Endothelial cell of umbilical vein (primary cell): ENCODE results near the gene CCK. TPM values are rescaled to one million over a fixed set of nuclear protein-coding genes. Genes with fewer than 3 reads are reported as not detected.

Experiments used
- BruUV-seq: library from RNA; stranded (reverse); fragments of 400-500 nt; replicated peaks from 2 replicates; lab custom pipeline; 2021; lab: Mats Ljungman, UMichigan
- CTCF ChIA-PET: fragments of 300-600, 350-600 bp; sonication (Branson Sonifier 250); formaldehyde crosslinking; loops from one replicate; lab custom pipeline; 2021; ENCODE audit warnings: antibody characterized with exemption, inconsistent platforms; lab: Charles Lee
- POLR2A ChIA-PET: fragments of 300-600, 350-600 bp; sonication (Branson Sonifier 250); formaldehyde crosslinking; loops from one replicate; lab custom pipeline; 2021; ENCODE audit warnings: antibody characterized with exemption, inconsistent platforms; lab: Charles Lee
- DNase-seq: peaks from one replicate; pipeline ENCODE4 v3.0.0-alpha.2; 2011; ENCODE audit warnings: low read depth, low spot score
- FAIRE-seq: peaks from 2 replicates; lab custom pipeline; 2011; peaks lifted over from hg19 to GRCh38; lab: Jason Lieb, UNC
- H2AFZ ChIP-seq: 2 replicates; pipeline ENCODE4 v1.6.0; 2012; ENCODE audit warnings: low read depth, low read length, control low read depth, inconsistent platforms
- H3K27ac ChIP-seq: 2 replicates; pipeline ENCODE4 v1.5.1; 2011; ENCODE audit warnings: low read depth, mild to moderate bottlenecking, control low read depth, low read length, moderate library complexity; ENCODE audit not compliant: insufficient read depth
- H3K27me3 ChIP-seq, 2 experiments: 2 replicates each; pipeline versions ENCODE4 v1.6.0 to v1.6.1; 2011; ENCODE audit warnings: low read length in 2 of 2, mixed read lengths in 1 of 2; ENCODE audit not compliant: control insufficient read depth in 2 of 2, insufficient read depth in 2 of 2
- H3K36me3 ChIP-seq, 2 experiments: 2 replicates in 1 of 2; 3 replicates in 1 of 2; pipeline ENCODE4 v1.5.1; 2011; ENCODE audit warnings: low read length in 2 of 2, mild to moderate bottlenecking in 1 of 2, moderate library complexity in 1 of 2; ENCODE audit not compliant: control insufficient read depth in 2 of 2, insufficient read depth in 2 of 2; ENCODE audit errors: extremely low read depth in 1 of 2
- H3K4me1 ChIP-seq: 3 replicates; pipeline ENCODE4 v1.5.1; 2011; ENCODE audit warnings: mild to moderate bottlenecking, low read length; ENCODE audit not compliant: control insufficient read depth, insufficient read depth; ENCODE audit errors: extremely low read depth
- H3K4me2 ChIP-seq: 2 replicates; pipeline ENCODE4 v1.6.1; 2011; ENCODE audit warnings: low read length, control low read depth, mixed read lengths; ENCODE audit not compliant: insufficient read depth
- H3K4me3 ChIP-seq, 3 experiments: fragments of 200-600 bp in 1 of 3; sonication (generic), shearing (Covaris generic) in 1 of 3; replicated peaks in 1 of 3; 2 replicates each; pipeline ENCODE4 v1.5.1; 2011 to 2016; ENCODE audit warnings: control low read depth in 3 of 3, low read length in 3 of 3, mild to moderate bottlenecking in 2 of 3, inconsistent platforms in 1 of 3, low read depth in 1 of 3, moderate library complexity in 1 of 3; ENCODE audit not compliant: insufficient read depth in 1 of 3
- H3K79me2 ChIP-seq: 2 replicates; pipeline ENCODE4 v1.6.0; 2012; ENCODE audit warnings: low read length, inconsistent platforms; ENCODE audit not compliant: control insufficient read depth, insufficient read depth
- H3K9ac ChIP-seq: replicated peaks from 2 replicates; pipeline ENCODE3; 2011; ENCODE audit warnings: low read length, control low read depth; ENCODE audit not compliant: insufficient read depth; ENCODE audit errors: extremely low read depth
- H3K9me1 ChIP-seq: replicated peaks from 3 replicates; pipeline ENCODE4 v1.6.0; 2011; ENCODE audit warnings: mild to moderate bottlenecking, low read length; ENCODE audit not compliant: control insufficient read depth, insufficient read depth; ENCODE audit errors: extremely low read depth
- H3K9me3 ChIP-seq: replicated peaks from 2 replicates; pipeline ENCODE4 v1.5.1; 2012; ENCODE audit warnings: low read length, inconsistent platforms; ENCODE audit not compliant: control insufficient read depth, insufficient read depth
- H4K20me1 ChIP-seq: replicated peaks from 2 replicates; pipeline ENCODE3; 2011; ENCODE audit warnings: mild to moderate bottlenecking, low read length; ENCODE audit not compliant: control insufficient read depth, insufficient read depth; ENCODE audit errors: extremely low read depth
- EZH2 ChIP-seq: IDR thresholded peaks from 2 replicates; pipeline ENCODE4 v1.6.1; 2012; ENCODE audit warnings: borderline replicate concordance, low read depth, mild to moderate bottlenecking, moderate library complexity, low read length, inconsistent platforms; ENCODE audit not compliant: severe bottlenecking
- FOS ChIP-seq: IDR thresholded peaks from 2 replicates; pipeline ENCODE4 v1.6.1; 2011; ENCODE audit warnings: mild to moderate bottlenecking, low read length, moderate library complexity, borderline replicate concordance; ENCODE audit not compliant: insufficient read depth
- GATA2 ChIP-seq: IDR thresholded peaks from 2 replicates; pipeline ENCODE4 v1.7.0; 2011; ENCODE audit warnings: low read depth, mild to moderate bottlenecking, moderate library complexity, mixed read lengths, low read length; ENCODE audit not compliant: insufficient read length, insufficient read depth
- JUN ChIP-seq: IDR thresholded peaks from 2 replicates; pipeline ENCODE4 v1.6.1; 2011; ENCODE audit warnings: borderline replicate concordance, low read depth; ENCODE audit not compliant: insufficient read length, insufficient read depth
- MYC ChIP-seq: IDR thresholded peaks from one replicate; pipeline ENCODE4 v1.6.1; 2011; ENCODE audit warnings: mild to moderate bottlenecking, low read depth, low read length
- POLR2A ChIP-seq: IDR thresholded peaks from 2 replicates; pipeline ENCODE4 v1.6.1; 2012; ENCODE audit warnings: low read depth, mild to moderate bottlenecking, control low read depth, low read length
- POLR2AphosphoS5 ChIP-seq: IDR thresholded peaks from 2 replicates; pipeline ENCODE4 v1.6.1; 2012; ENCODE audit warnings: low read depth, mild to moderate bottlenecking, control low read depth, low read length, moderate library complexity; ENCODE audit not compliant: insufficient read depth
- dilution Hi-C: fragments of 300-500 bp; cut with MboI; formaldehyde crosslinking; loops from one replicate; pipeline ENCODE4 v1.15.0; 2019; ENCODE audit warnings: low sequenced_read_pairs; ENCODE audit not compliant: extremely low pct_ligation_motif_present
- intact Hi-C: fragments of 100-400 bp; cut with micrococcal nuclease; formaldehyde crosslinking; loops from one replicate; pipeline ENCODE4 v1.10.0; 2022
- polyA plus RNA-seq, 4 experiments: library from polyadenylated mRNA; depleted of rRNA in 3 of 4; stranded (reverse) in 3 of 4; unstranded in 1 of 4; fragments of >200 nt; gene quantifications; 2 replicates each; pipeline versions ENCODE4 v1.2.1 to v1.2.3, GENCODE V29; 2011 to 2012; ENCODE audit warnings: missing spikeins in 1 of 4
- total RNA-seq: library from RNA; stranded (reverse); gene quantifications from 2 replicates; pipeline ENCODE4 v1.2.3, GENCODE V29; 2021
- TF ChIP-seq, protein P1 (sequence below): IDR thresholded peaks from 2 replicates; pipeline ENCODE4 v1.6.1; 2011; ENCODE audit not compliant: insufficient read depth, insufficient read length
- TF ChIP-seq, protein P2 (sequence below), 2 donors: IDR thresholded peaks; 1 replicate in 1 of 2; 2 replicates in 1 of 2; pipeline ENCODE4 v1.5.1; 2011; ENCODE audit warnings: low read length in 2 of 2, mild to moderate bottlenecking in 2 of 2, moderate library complexity in 2 of 2, control low read depth in 1 of 2, inconsistent platforms in 1 of 2, low read depth in 1 of 2; ENCODE audit not compliant: insufficient read depth in 1 of 2; ENCODE audit errors: extremely low read depth in 1 of 2

The CCK gene
- total and polyA plus RNA-seq, 2 donors (not counting 3 experiments of a cell fraction or from before 2014, with no cell fraction given), result not detected

DNA sequence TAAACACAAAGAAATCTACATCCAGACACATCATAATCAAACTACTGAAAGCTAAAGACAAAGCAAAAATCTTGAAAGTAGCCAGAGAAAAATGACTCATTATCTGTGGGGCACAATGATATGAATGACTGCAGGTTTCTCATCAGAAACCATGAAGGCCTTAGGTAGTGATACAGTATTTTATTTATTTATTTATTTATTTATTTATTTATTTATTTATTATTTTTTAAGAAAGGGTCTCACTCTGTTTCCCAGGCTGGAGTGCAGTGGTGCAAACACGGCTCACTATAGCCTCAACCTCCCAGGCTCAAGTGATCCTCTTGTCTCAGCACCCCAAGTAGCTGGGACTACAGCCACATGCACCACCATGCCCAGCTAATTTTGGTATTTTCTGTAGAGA is 15.2 kb downstream of the CCK start:
- DNase-seq (no peak), FAIRE-seq (no peak)
- CTCF ChIA-PET, result interaction anchor here (1.1 to 1.3 kb wide), 2 partner anchors 21 to 193 kb away, joined by 4 to 8 read pairs; no protein-coding TSS in a partner anchor
- TF ChIP-seq, protein P1, sequence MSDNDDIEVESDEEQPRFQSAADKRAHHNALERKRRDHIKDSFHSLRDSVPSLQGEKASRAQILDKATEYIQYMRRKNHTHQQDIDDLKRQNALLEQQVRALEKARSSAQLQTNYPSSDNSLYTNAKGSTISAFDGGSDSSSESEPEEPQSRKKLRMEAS, result no peak
- no peak for TF ChIP-seq JUN
- TF ChIP-seq POLR2AphosphoS5, result no peak
- no peak for TF ChIP-seq FOS
- TF ChIP-seq, protein P2, sequence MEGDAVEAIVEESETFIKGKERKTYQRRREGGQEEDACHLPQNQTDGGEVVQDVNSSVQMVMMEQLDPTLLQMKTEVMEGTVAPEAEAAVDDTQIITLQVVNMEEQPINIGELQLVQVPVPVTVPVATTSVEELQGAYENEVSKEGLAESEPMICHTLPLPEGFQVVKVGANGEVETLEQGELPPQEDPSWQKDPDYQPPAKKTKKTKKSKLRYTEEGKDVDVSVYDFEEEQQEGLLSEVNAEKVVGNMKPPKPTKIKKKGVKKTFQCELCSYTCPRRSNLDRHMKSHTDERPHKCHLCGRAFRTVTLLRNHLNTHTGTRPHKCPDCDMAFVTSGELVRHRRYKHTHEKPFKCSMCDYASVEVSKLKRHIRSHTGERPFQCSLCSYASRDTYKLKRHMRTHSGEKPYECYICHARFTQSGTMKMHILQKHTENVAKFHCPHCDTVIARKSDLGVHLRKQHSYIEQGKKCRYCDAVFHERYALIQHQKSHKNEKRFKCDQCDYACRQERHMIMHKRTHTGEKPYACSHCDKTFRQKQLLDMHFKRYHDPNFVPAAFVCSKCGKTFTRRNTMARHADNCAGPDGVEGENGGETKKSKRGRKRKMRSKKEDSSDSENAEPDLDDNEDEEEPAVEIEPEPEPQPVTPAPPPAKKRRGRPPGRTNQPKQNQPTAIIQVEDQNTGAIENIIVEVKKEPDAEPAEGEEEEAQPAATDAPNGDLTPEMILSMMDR (IDR thresholded peaks at IDR 0.05; ENCODE audit: extremely low read depth in 1 of 2, insufficient read depth in 1 of 2, low read depth in 1 of 2, low read length in 2 of 2), result no peak
- no peak for TF ChIP-seq GATA2
- no peak for TF ChIP-seq EZH2
- no peak for TF ChIP-seq POLR2A
- no peak for TF ChIP-seq MYC
- peaks cover 10 to 18% of the 10 kb centered on the region in 2 experiments for H3K27me3 ChIP-seq
- H3K9me3 ChIP-seq, result no peaks in the 10 kb centered on the region
- H4K20me1 ChIP-seq, result no peaks in the 10 kb centered on the region
- no peak overlapping the region for H3K4me2 ChIP-seq
- peaks cover 4% of the 10 kb centered on the region for H3K4me1 ChIP-seq
- no peaks in the 10 kb centered on the region for H3K79me2 ChIP-seq
- no peak overlapping the region for H2AFZ ChIP-seq
- dilution Hi-C loops, result no loop called here
- no peaks in the 10 kb centered on the region for H3K36me3 ChIP-seq
- no peak overlapping the region for H3K9ac ChIP-seq
- no TSS peak for BruUV-seq
- H3K27ac ChIP-seq, result no peak overlapping the region
- intact Hi-C loops, result no loop called here
- POLR2A ChIA-PET, result no interaction called here
- no peak overlapping the region for H3K4me3 ChIP-seq
- H3K9me1 ChIP-seq, result no peaks in the 10 kb centered on the region
